ENCODE measurements around the gene UBE2Z. TPM values are rescaled to one million over a fixed set of nuclear protein-coding genes. Genes with fewer than 3 reads are reported as not detected.

Gene UBE2Z
- total RNA-seq, 6 donors from 2014 or later: 38.6 to 79.6 (median 60.7) TPM

- WGBS, 2 donors: 2 to 3% methylated on average over 24 of the region's 24 CpGs
- Histone ChIP-seq H3K4me1 (peaks cover 14 to 22% (median 17%) of the 10 kb centered on the region in 4 donors), H3K4me3 (peak overlapping the region; percentile 81 to 87 (median 83)), H3K27me3 (no peaks in the 10 kb centered on the region), H3K9me3 (no peaks in the 10 kb centered on the region), H3K27ac (peak overlapping the region; percentile 65 to 84 (median 74)), H3K36me3 (peaks cover 0 to 32% (median 21%) of the 10 kb centered on the region in 4 donors)
- ATAC-seq (ENCODE audit: low FRiP score in 2 of 2) (no peak), DNase-seq (no peak)
- TF ChIP-seq POLR2AphosphoS5 (IDR thresholded peaks at IDR 0.05): no peak
- peak in 1 of 4 donors; percentile 3 for TF ChIP-seq POLR2A (IDR thresholded peaks at IDR 0.05)
- no peak for TF ChIP-seq CTCF (IDR thresholded peaks at IDR 0.05)
- TF ChIP-seq EP300 (IDR thresholded peaks at IDR 0.05): no peak
These were observed 15.1 kb upstream of the UBE2Z start for GRCh38 chr17:48892940-48893645.

- DNase-seq (no peak), ATAC-seq (ENCODE audit: low FRiP score in 2 of 2) (no peak)
- H3K4me3 ChIP-seq: peak overlapping the region in 3 of 4 donors; percentile 82 to 87 (median 84)
- H3K9me3 ChIP-seq: no peaks in the 10 kb centered on the region
- H3K27ac ChIP-seq: no peak overlapping the region
- no peaks in the 10 kb centered on the region for H3K27me3 ChIP-seq
- no peak for TF ChIP-seq POLR2A (IDR thresholded peaks at IDR 0.05)
- no peak for TF ChIP-seq EP300 (IDR thresholded peaks at IDR 0.05)
- TF ChIP-seq POLR2AphosphoS5 (IDR thresholded peaks at IDR 0.05): no peak
- TF ChIP-seq CTCF (IDR thresholded peaks at IDR 0.05): no peak
- peaks cover 14 to 22% (median 17%) of the 10 kb centered on the region in 4 donors for H3K4me1 ChIP-seq
- 63 to 68% methylated on average over 5 of the region's 5 CpGs for WGBS, 2 donors
- peaks cover 0 to 37% (median 21%) of the 10 kb centered on the region in 4 donors for H3K36me3 ChIP-seq
These were observed 14.3 kb upstream of the UBE2Z start for GRCh38 chr17:48893646-48894508.

GRCh38 chr17:48894886-48895285, 13.3 kb upstream of the UBE2Z start:
- WGBS, 2 donors: 100% methylated on average over 3 of the region's 3 CpGs
- TF ChIP-seq POLR2A (IDR thresholded peaks at IDR 0.05): no peak
- TF ChIP-seq POLR2AphosphoS5 (IDR thresholded peaks at IDR 0.05): no peak
- no peak for TF ChIP-seq CTCF (IDR thresholded peaks at IDR 0.05)
- no peak for TF ChIP-seq EP300 (IDR thresholded peaks at IDR 0.05)
- DNase-seq (no peak), ATAC-seq (ENCODE audit: low FRiP score in 2 of 2) (no peak)
- Histone ChIP-seq H3K27me3 (no peaks in the 10 kb centered on the region), H3K36me3 (peaks cover 0 to 37% (median 21%) of the 10 kb centered on the region in 4 donors), H3K27ac (no peak overlapping the region), H3K4me1 (peaks cover 14 to 22% (median 17%) of the 10 kb centered on the region in 4 donors), H3K4me3 (no peak overlapping the region), H3K9me3 (no peaks in the 10 kb centered on the region)

GRCh38 chr17:48901241-48901640, 7.0 kb upstream of the UBE2Z start:
- DNase-seq (no peak), ATAC-seq (ENCODE audit: low FRiP score in 2 of 2) (no peak)
- Histone ChIP-seq H3K27ac (no peak overlapping the region), H3K36me3 (peaks cover 0 to 21% (median 8%) of the 10 kb centered on the region in 4 donors), H3K4me3 (no peak overlapping the region), H3K27me3 (no peaks in the 10 kb centered on the region), H3K4me1 (no peaks in the 10 kb centered on the region), H3K9me3 (no peaks in the 10 kb centered on the region)
- 50 to 63% methylated on average over 1 of the region's 1 CpG for WGBS, 2 donors
- no peak for TF ChIP-seq POLR2AphosphoS5 (IDR thresholded peaks at IDR 0.05)
- no peak for TF ChIP-seq POLR2A (IDR thresholded peaks at IDR 0.05)
- no peak for TF ChIP-seq EP300 (IDR thresholded peaks at IDR 0.05)
- TF ChIP-seq CTCF (IDR thresholded peaks at IDR 0.05): no peak
